GM19372 (cell line): ENCODE results near the gene ACTG2.
A peak's percentile ranks its signal among the peaks of the same experiment; 100 is the strongest.
"Not testable (repeated sequence)": the region's sequence is repeated elsewhere in the genome, so short reads cannot be mapped to it uniquely, and the experiment has no call there.

Source experiments
- ATAC-seq: cut with Tn5 transposase; IDR thresholded peaks from one replicate; pipeline ENCODE4 v1.9.1; 2021; ENCODE audit warnings: mild to moderate bottlenecking, low read depth, moderate library complexity; ENCODE audit not compliant: unreplicated experiment

ACTG2 gene

DNA sequence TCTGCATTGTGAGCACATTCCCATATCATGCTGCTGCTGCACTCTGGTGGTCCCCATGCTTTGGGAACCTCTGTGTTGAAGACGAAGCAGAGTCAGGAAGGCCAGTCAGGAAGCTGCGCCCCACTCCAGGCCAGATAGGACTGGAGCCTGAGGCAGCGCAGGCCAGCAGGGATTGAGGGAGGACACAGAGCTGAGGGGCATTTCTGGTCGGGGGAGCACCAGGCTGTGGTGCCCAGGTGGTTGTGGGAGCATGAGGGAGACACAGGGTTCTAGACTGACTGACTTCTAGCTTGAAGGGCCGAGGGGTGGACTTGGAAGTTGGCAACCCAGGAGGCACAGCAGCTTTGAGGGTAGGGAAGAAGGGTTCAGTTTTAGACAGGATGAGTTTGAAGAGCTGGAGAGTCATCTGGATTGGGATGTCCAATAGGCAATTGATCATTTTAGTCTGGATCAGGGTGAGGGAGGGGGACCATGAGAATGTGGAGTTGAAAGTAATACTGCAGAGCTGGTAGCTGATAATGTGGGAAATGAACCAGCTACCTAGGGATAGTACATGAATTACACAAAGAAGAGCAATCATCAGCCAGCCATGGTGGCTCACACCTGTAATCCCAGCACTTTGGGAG lies 1.4 kb upstream of the ACTG2 start:
- ATAC-seq = no peak

GRCh38 chr2:73893764-73894474 lies 1.1 kb downstream of the ACTG2 start:
- no peak for ATAC-seq

- ATAC-seq = no peak
These were observed 1.7 kb downstream of the ACTG2 start for GRCh38 chr2:73894475-73894850.

GRCh38 chr2:73894877-73895276 lies 2.1 kb downstream of the ACTG2 start:
- no peak for ATAC-seq

DNA sequence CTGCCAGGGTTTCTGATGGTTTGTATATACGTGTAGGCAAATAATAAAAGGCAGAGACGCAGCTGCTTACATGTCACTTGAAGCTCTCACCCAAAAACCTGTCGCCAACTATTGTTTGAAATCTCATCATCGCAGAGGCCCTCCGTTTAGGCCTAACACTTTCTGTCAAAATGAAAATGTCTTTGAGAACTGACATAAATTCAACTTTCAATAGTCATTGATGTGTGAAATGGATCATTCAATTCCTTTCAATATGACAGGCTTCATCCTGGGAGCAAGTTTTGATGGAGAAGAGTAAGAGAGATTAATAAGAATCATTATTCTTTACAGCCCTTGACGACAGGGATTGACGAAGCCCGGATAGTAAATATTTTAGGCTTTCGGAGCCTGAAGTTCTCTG lies 2.7 kb downstream of the ACTG2 start:
- ATAC-seq = no peak

- peak; percentile 80 for ATAC-seq
These were observed 3.8 kb downstream of the ACTG2 start for GRCh38 chr2:73896362-73897239.

DNA sequence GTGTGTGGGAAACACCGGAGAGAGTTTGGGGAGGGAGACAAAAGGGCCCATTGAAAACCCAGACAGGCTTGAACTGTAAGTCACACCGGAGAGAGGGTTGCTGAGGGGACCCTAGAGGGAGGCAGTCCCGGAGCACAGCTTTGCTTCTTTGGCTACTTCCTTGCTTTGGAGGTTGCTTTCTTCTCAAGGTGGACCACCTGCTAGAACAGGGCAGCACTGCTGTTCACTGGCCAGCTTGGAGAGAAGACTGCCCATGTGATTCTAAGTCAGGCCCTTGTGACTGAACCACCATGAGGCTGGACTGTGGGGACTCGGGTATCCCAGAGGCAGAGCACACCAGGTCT lies 4.4 kb downstream of the ACTG2 start:
- ATAC-seq = no peak

GRCh38 chr2:73897934-73898333 lies 5.1 kb downstream of the ACTG2 start:
- ATAC-seq = no peak

DNA sequence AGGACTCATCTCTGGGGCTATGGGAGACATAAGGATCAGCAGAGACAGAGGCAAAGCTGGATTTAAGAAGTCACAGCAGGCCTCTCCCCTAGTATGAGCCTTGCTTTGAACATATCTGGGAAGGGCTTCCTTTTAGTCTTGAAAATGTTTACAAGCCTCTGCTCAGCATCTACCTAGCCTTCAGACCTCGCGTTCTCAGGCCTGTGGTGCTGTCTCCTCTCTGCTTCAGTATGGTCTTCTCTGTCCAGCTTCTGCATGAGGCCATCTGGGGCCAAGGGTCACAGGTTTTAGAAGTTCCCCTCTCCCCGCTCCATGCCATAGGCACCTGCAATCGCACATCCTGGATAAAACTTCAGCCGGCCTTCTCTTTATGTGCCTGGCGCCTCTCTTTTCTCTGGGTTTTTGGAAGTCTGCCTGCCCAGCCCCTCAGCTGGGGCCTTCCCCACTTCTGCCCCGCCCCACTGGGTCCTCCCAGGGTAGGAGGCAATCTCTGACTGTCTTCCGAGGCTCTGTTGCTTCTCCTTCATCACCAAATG lies 7.1 kb downstream of the ACTG2 start:
- ATAC-seq = no peak

- no peak for ATAC-seq
These were observed 8.3 kb downstream of the ACTG2 start for GRCh38 chr2:73901143-73901542.

- ATAC-seq = no peak
These were observed 9.5 kb downstream of the ACTG2 start for GRCh38 chr2:73902284-73902683.

GRCh38 chr2:73903313-73903712 lies 10.5 kb downstream of the ACTG2 start:
- no peak for ATAC-seq

DNA sequence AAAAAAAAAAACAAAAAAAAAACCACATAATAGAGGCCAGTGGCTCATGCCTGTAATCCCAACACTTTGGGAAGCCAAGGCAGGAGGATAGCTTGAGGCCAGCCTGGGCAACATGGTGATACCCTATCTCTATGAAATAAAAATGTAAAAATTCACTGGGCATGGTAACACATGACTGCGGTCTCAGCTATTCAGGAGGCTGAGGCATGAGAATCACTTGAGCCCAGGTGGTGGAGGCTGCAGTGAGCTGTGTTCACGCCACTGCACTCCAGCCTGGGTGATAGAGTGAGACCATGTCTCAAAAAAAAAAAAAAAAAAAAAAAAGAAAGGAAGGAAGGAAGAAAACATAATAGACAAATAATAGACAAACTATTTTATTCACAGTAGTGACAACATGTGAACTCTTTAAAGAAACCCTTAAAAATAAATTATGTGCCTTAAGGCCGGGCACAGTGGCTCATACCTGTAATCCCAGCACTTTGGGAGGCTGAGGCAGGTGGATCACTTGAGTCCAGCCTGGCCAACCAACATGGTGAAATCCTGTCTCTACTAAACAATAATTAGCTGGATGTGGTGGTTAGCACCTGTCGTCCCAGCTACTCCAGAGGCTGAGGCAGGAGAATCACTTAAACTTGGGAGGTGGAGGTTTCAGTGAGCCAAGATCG lies 11.3 kb downstream of the ACTG2 start:
- not testable (repeated sequence) for ATAC-seq

DNA sequence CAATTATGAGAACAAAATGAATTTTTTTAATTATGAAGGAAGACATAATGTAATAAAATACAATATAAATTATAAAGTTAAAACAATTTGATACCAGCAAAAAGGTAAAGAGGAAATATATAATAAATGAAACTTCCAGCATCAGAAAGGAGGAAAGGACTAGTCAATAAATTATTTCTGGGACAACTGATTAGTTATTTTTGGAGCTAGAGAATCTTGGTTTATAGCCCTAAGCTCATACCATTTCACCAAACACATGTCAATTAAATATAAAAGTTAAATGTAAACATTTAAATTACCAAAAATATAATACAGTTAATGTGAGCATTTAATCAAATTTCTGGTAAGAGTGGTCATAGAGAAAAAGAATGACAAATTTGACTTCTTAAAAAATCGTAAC lies 12.1 kb downstream of the ACTG2 start:
- no peak for ATAC-seq

DNA sequence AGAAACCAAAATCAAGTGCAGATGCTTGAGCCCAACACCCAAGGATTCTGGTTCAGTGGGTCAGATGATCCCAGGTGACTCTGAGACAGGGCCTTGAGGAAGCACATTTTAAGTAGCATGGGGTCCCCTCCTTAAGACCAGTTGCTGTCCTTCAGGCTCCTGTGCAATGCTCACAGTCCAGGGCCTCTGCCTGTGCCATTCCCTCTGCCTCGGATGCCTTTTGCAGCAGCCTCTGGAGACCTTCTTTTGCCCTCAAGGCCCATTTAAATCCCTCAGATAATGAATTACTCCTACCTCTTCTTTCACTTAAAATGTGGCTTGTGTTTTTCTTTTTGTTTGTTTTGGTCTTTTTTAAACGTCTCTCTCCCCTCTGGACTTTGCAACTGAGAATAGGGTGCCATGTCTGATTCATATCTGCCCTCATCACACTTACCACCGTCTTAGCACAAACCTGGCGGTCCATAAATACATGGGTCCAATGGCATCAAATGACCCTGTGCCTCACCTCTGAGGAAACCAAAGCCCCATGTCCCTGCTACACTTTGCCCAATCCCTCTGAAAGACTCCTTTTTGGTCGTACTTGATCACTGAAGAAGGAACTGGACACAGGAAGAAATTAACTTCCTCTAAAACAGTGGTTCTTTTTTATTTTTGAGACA lies 14.2 kb downstream of the ACTG2 start:
- no peak for ATAC-seq

- no peak for ATAC-seq
These were observed 15.1 kb downstream of the ACTG2 start for GRCh38 chr2:73907840-73908452.

GRCh38 chr2:73908689-73909652 lies 16.2 kb downstream of the ACTG2 start:
- ATAC-seq = no peak

GRCh38 chr2:73910873-73911547 lies 18.2 kb downstream of the ACTG2 start:
- ATAC-seq = no peak
